T-helper 1 cell (primary cell): ENCODE results near the gene PCDH9.

Source experiments
- DNase-seq, 5 donors: peaks; one replicate each; pipeline ENCODE4 v3.0.0-alpha.2; 2012 to 2020
- total RNA-seq, 4 donors: gene quantifications; one replicate each; lab custom pipeline; 2026; lab: John Stamatoyannopoulos, UW

Gene PCDH9
- 0.62 to 1.5 (median 1.1) reads per million in 4 donors for total RNA-seq

- no peak for DNase-seq
Measured at GRCh38 chr13:67229481-67230403, at the start of gene PCDH9. Gene PCDH9 (minus strand): TSS chr13:67230336. CDS start chr13:67228440, 1,896 bp downstream.

GRCh38 chr13:67278235-67278634, 48.1 kb upstream of the PCDH9 start:
- DNase-seq: no peak

- DNase-seq: no peak
Measured at GRCh38 chr13:67277581-67277980, 47.4 kb upstream of the PCDH9 start.

GRCh38 chr13:67275351-67275960, 45.3 kb upstream of the PCDH9 start:
- no peak for DNase-seq

- no peak for DNase-seq
Measured at GRCh38 chr13:67273001-67273400, 42.9 kb upstream of the PCDH9 start.

GRCh38 chr13:67267136-67267535, 37.0 kb upstream of the PCDH9 start:
- DNase-seq: no peak

- no peak for DNase-seq
Measured at GRCh38 chr13:67259208-67259607, 29.1 kb upstream of the PCDH9 start.

- DNase-seq: no peak
Measured at GRCh38 chr13:67258482-67258881, 28.3 kb upstream of the PCDH9 start.

GRCh38 chr13:67238861-67239260, 8.7 kb upstream of the PCDH9 start:
- no peak for DNase-seq

GRCh38 chr13:67238277-67238859, 8.2 kb upstream of the PCDH9 start:
- peak in 1 of 5 donors; percentile 17 for DNase-seq

GRCh38 chr13:67235265-67235664, 5.1 kb upstream of the PCDH9 start:
- no peak for DNase-seq

- DNase-seq: no peak
Measured at GRCh38 chr13:67232384-67232783, 2.2 kb upstream of the PCDH9 start.

- DNase-seq: no peak
Measured at GRCh38 chr13:67231289-67232000, 1.3 kb upstream of the PCDH9 start.

GRCh38 chr13:67230404-67231288, 510 bp upstream of the PCDH9 start:
- peak; percentile 48 to 82 (median 60) for DNase-seq

- DNase-seq: no peak
Measured at GRCh38 chr13:67228916-67229315, 1.2 kb downstream of the PCDH9 start.

- no peak for DNase-seq
Measured at GRCh38 chr13:67228031-67228430, 2.1 kb downstream of the PCDH9 start.

- DNase-seq: no peak
Measured at GRCh38 chr13:67227131-67227983, 2.8 kb downstream of the PCDH9 start.

GRCh38 chr13:67226696-67227095, 3.4 kb downstream of the PCDH9 start:
- no peak for DNase-seq

- DNase-seq: no peak
Measured at GRCh38 chr13:67225252-67226159, 4.6 kb downstream of the PCDH9 start.
